ENCODE data around the gene TMEM89.

The TMEM89 gene

GRCh38 chr3:48621461-48621869 is at the start of gene TMEM89:
Gene TMEM89, minus strand, starts transcription at chr3:48621769. Its CDS starts 13 bp downstream, at chr3:48621756.
- DNase-seq, result no peak

- DNase-seq, result no peak
These were observed 43.4 kb upstream of the TMEM89 start for GRCh38 chr3:48664929-48665328.

GRCh38 chr3:48664313-48664644 is 42.7 kb upstream of the TMEM89 start:
- DNase-seq, result no peak

GRCh38 chr3:48663489-48664312 is 42.1 kb upstream of the TMEM89 start:
- peak; percentile 92 for DNase-seq

GRCh38 chr3:48662753-48663488 is 41.4 kb upstream of the TMEM89 start, which contains the start of gene CELSR3:
Gene CELSR3, minus strand, starts transcription at chr3:48662886. Its CDS starts 252 bp downstream, at chr3:48662634.
- peak; percentile 68 to 75 for DNase-seq

GRCh38 chr3:48662145-48662752 is 40.7 kb upstream of the TMEM89 start:
- DNase-seq, result no peak

GRCh38 chr3:48661501-48662144 is 40.1 kb upstream of the TMEM89 start:
- peak in 1 of 2 donors; percentile 61 for DNase-seq

- no peak for DNase-seq
These were observed 39.3 kb upstream of the TMEM89 start for GRCh38 chr3:48660800-48661400.

- no peak for DNase-seq
These were observed 35.3 kb upstream of the TMEM89 start for GRCh38 chr3:48656841-48657281.

GRCh38 chr3:48656061-48656840 is 34.7 kb upstream of the TMEM89 start:
- DNase-seq, result peak in 1 of 2 donors; percentile 38

- DNase-seq, result no peak
These were observed 34.0 kb upstream of the TMEM89 start for GRCh38 chr3:48655606-48656005.

- no peak for DNase-seq
These were observed 33.5 kb upstream of the TMEM89 start for GRCh38 chr3:48655063-48655462.

GRCh38 chr3:48652923-48653715 is 31.6 kb upstream of the TMEM89 start:
- no peak for DNase-seq

- no peak for DNase-seq
These were observed 30.2 kb upstream of the TMEM89 start for GRCh38 chr3:48651771-48652170.

- no peak for DNase-seq
These were observed 29.2 kb upstream of the TMEM89 start for GRCh38 chr3:48650723-48651122.

GRCh38 chr3:48648188-48648850 is 26.8 kb upstream of the TMEM89 start:
- DNase-seq, result no peak

- DNase-seq, result no peak
These were observed 26.1 kb upstream of the TMEM89 start for GRCh38 chr3:48647714-48648113.

- no peak for DNase-seq
These were observed 23.6 kb upstream of the TMEM89 start for GRCh38 chr3:48644898-48645760.

GRCh38 chr3:48642605-48643004 is 21.0 kb upstream of the TMEM89 start:
- DNase-seq, result no peak

Measured in hippocampal formation (tissue), 2 donors.